GM18870 (cell line): ENCODE results near the gene KCTD15.

Experiments
- ATAC-seq: cut with Tn5 transposase; IDR thresholded peaks from one replicate; pipeline ENCODE4 v1.9.1; 2021; ENCODE audit warnings: moderate library complexity; ENCODE audit not compliant: unreplicated experiment

The KCTD15 gene

DNA sequence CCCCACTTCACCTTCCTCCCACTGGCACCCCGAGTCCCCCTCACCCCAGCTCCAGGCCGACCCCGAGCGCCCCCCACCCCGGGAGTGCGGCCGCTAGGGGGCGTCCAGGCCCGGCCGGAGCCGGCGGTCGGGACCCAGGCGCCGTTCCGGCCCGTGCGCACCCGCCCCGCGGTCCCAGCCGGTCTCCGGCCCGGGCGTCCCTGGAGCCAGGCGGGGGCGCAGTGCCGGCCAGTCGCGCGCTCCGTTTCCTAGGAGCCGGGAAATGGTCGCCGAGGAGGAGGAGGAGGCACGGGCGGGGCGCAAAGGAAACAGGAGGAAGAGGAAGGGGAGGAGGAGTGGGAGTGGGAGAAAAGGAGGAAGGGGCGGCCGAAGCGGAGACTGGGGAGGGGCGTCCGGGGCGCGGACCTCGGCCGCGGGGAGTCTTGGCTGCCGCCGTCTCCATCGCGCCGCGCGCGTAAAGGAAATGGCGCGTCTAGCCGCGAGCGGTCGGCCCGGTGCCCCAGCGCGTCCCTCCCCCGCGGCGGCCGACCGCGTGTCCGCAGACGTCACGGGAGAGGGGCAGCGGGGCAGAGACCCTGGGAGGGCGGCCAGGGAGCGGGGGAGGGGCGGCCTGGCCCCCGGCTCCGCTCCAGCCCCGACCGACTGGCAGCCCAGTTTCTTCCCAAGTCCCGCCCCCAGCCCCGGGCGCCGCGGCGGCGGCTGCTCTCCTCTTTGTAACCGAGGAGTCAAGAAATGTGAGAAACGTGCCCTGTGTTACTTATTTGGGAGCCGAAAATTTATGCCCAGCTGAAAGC lies 1.1 kb upstream of the KCTD15 start:
- ATAC-seq = no peak

GRCh38 chr19:33797802-33798671 lies 1.4 kb downstream of the KCTD15 start:
- no peak for ATAC-seq

DNA sequence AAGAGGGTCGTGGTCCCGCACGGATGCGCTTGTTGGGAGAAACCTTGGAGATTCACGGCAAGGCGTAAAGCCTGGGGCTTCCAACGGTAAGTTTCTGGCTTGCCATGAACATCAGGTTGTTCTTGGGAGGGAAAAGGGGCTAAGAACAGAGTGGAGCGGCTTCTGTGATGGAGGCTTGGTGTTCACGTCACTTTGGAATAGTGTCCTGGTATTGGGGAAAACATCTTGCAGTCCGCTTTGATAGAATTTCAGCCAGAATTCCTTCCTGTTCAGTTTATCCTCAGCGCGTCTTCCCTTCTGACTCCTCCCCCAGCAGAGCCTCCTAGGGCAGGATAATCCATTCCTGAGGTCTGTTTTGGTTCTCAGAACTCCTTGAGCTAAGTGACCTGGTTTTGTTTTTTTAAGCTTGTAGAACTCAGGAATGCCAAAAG lies 2.0 kb downstream of the KCTD15 start:
- no peak for ATAC-seq

GRCh38 chr19:33799476-33799875 lies 2.8 kb downstream of the KCTD15 start:
- ATAC-seq = no peak

- ATAC-seq = no peak
Observed at GRCh38 chr19:33800012-33800680, 3.5 kb downstream of the KCTD15 start.

- ATAC-seq = no peak
Observed at GRCh38 chr19:33801411-33801810, 4.7 kb downstream of the KCTD15 start.

DNA sequence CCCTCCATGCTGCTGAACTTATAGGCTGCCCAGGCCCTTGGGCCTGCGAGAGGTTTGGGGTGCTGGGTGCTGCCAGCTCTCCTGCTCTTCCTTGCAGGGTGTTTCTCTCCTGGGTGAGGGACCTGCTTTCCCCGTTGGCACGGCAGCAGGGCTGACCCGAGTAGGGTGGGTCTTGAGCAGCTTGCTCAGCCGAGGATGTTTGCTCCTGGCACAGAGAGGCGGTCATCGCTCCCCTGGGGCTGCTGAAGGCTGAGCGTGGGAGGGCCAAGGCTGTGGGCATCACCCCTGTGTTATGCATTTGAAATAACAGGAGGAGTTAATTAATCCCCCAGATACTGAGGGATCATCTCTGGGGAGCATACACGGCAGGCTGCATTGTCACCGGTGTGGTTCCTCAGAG lies 5.3 kb downstream of the KCTD15 start:
- no peak for ATAC-seq

- ATAC-seq = no peak
Observed at GRCh38 chr19:33802801-33803200, 6.1 kb downstream of the KCTD15 start.

DNA sequence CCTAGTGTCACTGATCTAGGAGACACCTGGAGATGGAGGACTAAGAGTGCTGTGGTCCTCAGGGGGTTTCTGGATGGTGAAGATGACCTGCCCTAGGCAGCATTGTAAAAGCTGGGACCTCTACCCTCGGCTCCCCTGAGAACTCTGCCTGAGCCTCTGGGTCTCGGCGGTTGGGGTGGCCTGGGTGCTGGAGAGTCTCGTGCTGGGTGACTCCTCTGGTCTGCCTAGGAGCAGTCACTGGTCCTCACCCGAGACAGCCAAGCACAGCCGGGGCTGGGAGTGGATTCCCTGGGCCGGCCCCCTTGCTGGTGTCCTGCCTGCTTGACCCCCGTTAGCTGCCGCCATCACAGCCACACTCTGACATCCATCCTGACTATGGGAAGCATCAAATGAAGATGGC lies 6.7 kb downstream of the KCTD15 start:
- ATAC-seq = no peak

DNA sequence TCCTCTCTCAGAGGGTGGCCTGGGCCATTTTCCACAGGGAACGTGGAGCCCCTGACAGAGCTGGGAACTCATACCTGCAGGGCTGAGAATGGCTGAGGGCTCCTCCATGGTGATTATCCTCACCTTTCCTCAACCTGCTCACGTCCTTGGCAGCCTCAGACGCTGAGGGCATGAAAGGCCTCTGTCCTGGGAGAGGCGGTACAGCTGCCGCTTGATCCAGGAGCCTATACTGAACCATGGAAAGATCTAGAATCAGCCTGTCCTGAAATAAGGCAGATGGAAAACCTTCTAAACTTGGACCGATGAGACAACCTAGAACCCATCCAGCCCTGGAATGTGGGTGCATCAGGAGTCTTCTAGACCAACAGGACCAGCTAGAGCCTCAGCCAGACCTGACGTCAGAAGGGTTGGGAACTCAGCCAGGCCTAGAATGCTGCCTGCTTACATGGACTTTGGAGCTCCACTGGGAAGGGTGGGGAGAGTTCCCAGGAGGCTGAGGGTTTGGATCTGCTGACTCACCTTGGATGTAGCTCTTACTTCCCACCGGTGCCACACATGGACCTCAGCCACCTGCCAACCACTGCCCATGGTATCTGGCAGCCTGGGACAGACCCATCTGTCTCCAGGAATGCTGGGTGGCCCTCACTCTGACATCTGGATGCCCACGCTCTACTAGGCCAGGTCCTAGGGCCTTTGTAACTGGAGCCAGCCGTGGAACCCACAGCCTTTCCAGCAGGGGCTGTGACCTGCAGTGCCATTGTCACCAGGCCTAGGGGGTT lies 7.5 kb downstream of the KCTD15 start:
- ATAC-seq = no peak

DNA sequence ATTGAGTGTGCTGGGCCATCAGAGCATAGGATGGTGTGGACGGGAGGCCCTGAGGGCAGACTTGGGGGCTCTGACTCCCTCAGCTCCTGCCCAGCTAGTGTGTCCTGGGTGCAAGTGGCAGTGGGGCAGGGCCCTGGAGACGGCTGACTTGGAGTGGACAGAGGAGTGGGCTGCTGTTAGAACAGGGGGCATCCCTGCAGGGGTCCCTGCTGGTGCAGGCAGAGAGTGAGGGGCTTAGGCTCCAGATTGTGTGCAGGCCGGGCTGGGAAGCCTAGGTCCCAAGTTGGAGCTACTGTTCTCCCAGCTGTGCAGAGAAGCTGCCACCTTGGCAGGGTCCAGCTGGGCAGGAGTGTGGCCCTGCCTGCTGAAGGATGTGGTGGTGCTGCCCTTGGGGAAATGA lies 8.6 kb downstream of the KCTD15 start:
- ATAC-seq = no peak

DNA sequence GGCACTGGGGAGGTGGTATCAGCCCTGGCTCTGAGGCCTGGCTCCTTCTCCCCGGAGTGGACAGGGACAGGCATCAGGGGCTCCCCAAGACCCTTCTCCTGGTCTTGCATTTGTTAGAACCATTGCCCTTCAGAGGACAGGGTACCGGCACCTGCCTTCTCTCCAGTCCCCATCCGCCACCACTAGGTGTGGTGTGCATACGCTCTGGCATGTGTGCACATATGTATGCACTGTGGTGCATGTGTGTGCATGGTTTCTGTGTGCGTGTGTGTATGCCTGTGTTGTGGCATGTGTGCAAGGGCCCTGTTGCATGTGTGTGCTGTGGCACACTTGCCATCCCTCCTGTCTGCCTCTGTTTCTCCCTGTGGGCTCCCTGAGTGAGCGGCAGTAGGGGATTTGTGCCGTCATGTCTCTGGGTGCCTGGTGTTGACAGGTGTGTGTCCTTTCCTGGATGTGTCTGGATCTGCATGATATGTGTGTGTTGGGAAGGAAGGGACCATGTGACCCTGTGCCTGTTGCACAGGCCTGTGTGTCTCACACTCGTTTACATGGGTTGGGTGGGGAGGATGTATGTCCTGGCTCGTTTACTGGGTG lies 9.3 kb downstream of the KCTD15 start:
- ATAC-seq = no peak

DNA sequence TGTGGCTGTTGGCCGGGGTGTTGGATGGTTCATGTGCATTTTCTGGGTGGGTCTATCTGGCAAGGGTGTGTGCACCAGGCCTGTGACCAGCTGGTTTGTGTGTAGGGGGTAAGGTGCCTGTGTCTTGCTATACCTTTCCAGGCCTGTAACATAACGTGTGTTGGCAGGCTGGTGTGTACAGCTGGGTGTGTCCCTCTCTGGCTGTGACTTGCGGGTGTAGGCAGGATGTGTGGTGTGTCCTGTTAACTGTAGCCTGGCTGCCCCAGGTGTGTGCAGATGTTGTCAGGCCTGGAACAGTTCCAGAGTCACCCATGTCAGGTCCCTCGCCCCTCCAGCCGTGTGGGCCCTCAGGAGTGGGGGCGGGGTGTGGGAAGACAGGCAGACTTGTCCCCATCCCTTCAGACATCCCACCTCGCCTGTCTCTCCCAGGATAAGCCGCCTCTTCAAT lies 9.8 kb downstream of the KCTD15 start:
- no peak for ATAC-seq

DNA sequence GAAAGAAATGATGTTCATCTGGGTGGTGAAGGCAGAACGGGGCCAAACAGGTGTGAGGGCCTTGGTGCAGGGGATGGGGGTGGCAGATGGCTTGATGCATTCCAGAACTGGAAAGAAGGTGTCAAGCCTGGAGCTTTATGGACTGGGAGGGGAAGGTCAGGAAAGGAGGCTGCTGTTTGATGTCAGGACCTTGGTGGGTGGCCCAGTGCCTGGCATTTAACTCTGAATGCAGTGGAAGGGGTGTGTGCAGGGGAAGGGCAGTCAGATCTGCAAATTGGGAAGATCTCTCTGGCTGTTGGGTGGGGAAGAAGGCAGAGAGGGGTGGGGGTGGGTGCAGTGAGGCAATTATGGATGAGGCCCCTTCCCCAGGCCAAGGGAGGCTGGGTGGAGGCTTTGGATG lies 11.7 kb downstream of the KCTD15 start:
- ATAC-seq = no peak

GRCh38 chr19:33809960-33810359 lies 13.3 kb downstream of the KCTD15 start:
- no peak for ATAC-seq

DNA sequence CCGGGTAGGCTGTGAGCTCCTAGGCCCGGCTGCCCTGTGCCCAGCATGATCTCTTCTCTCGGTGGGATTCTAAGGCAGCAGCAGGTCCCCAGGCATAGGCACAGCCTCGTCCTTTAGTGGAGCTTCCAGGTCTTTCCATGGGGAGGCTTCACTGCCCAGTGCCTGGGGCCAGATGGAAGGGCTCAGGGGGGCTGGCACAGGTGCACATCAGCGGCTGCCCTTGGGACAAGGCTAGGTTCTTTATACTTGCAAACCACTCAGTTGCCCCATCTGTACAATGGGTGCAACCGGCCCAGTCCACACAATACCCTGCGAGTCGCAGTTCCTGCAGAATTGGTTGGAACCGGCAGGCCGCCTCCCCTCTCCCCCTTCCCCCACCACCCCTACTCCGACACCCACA lies 14.2 kb downstream of the KCTD15 start:
- no peak for ATAC-seq

DNA sequence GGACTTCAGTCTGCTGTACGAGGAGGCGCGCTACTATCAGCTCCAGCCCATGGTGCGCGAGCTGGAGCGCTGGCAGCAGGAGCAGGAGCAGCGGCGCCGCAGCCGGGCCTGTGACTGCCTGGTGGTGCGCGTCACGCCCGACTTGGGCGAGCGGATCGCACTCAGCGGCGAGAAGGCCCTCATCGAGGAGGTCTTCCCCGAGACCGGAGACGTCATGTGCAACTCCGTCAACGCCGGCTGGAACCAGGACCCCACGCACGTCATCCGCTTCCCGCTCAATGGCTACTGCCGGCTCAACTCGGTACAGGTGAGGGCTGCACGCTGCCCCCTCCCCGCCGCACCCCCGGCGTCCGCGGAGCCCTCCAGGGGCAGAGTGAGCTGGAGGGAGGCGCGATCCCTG lies 14.6 kb downstream of the KCTD15 start:
- ATAC-seq = no peak

GRCh38 chr19:33811736-33812387 lies 15.2 kb downstream of the KCTD15 start:
- no peak for ATAC-seq

DNA sequence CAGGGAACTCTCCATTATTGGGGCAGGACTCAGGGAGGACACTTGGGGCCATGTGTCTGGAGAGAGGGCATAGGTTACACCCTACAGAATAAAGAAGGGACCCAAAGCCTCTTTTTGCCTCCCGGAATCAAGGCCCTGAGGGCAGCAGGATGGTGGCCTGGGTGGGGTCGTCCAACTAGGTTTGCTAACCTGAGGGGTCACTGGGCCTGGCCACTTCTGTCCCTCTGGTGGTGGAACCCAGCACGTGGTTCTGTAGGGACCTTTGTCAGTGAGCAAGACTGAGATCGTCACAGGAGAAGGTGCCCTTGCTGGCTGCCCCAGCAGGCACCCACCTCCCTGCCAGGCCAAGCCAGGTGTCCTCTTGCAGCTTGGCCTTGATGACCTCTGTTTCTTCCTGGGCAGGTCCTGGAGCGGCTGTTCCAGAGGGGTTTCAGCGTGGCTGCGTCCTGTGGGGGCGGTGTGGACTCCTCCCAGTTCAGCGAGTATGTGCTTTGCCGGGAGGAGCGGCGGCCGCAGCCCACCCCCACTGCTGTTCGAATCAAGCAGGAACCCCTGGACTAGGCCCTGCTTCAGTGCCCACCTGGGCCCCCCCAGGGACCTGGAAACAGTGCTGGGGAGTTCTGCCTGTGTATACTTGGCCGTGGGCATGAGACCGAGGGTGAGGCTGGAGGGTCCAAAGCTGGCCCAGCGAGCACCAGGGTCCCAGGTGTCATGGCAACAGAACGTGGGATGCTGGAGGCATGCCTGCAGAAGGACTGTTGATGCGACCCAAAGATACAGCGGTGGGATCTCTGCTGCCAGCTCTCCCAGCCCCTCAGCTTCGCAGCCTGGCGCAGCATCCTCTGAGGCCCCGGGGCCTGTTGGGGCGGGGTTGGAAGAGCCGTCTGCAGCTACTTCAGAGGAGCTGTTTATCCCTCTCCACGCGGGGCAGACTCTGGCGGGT lies 16.0 kb downstream of the KCTD15 start:
- no peak for ATAC-seq
